ENCODE results near the gene ACTN4. TPM values are rescaled to one million over a fixed set of nuclear protein-coding genes. Genes with fewer than 3 reads are reported as not detected.

ACTN4 gene
- total and polyA plus RNA-seq, 10 of the 15 experiments (the other 5 are each of a cell fraction or from before 2014, with no cell fraction given): 2.4 to 293 (median 72.5) TPM

GRCh38 chr19:38728752-38729541 is 81.5 kb downstream of the ACTN4 start:
- BruUV-seq (replicated peaks): no TSS peak
- H3K4me3 ChIP-seq: no peak overlapping the region
- no peak overlapping the region for H3K27ac ChIP-seq (ENCODE audit: control insufficient read depth, insufficient read depth)
- H3K27me3 ChIP-seq (replicated peaks in 1 of 2; ENCODE audit: control insufficient read depth in 2 of 2, insufficient read depth in 2 of 2, low read length in 1 of 2): no peaks in the 10 kb centered on the region
- H2AFZ ChIP-seq (ENCODE audit: control insufficient read depth, low read depth, low read length): no peak overlapping the region
- ChIA-PET POLR2A (no interaction called here), CTCF (interaction anchor here (0.7 to 2.9 kb wide), 4 partner anchors 75 to 199 kb away, joined by 3 to 15 read pairs (median 4); no protein-coding TSS in a partner anchor), RAD21 (ENCODE audit: unreplicated experiment) (no interaction called here), SMC1A (ENCODE audit: uncharacterized antibody, unreplicated experiment) (interaction anchor here (0.6 kb wide), 2 partner anchors 88 to 202 kb away, joined by 3 read pairs; partner anchors contain the start of gene MRPS12)
- no peak for FAIRE-seq
- ATAC-seq: no peak
- intact Hi-C loops (cut with micrococcal nuclease; ENCODE audit: unreplicated experiment): loop anchor here (1.0 kb wide), 1 partner anchor 201 kb away; the partner anchor contains the start of genes MRPS12 and SARS2
- peaks cover 5% of the 10 kb centered on the region for H3K4me1 ChIP-seq (ENCODE audit: control insufficient read depth, insufficient read depth, low read length)
- no peaks in the 10 kb centered on the region for H4K20me1 ChIP-seq (ENCODE audit: control insufficient read depth, insufficient read depth)
- H3K36me3 ChIP-seq (ENCODE audit: control insufficient read depth in 2 of 2, insufficient read depth in 2 of 2, low read length in 1 of 2): peaks cover 2 to 32% of the 10 kb centered on the region in 2 experiments; a peak in 3 of 4 replicates
- H3K79me2 ChIP-seq (ENCODE audit: control insufficient read depth, insufficient read depth, low read length): no peaks in the 10 kb centered on the region
- DNase-seq (ENCODE audit: low read depth, low spot score): no peak
- H3K9ac ChIP-seq (ENCODE audit: control insufficient read depth, insufficient read depth, low read length): no peak overlapping the region
- 85% methylated on average over 28 of the region's 37 CpGs for whole genome bisulfite sequencing (ENCODE audit: insufficient coverage, insufficient replicate concordance, low lambda C conversion rate, missing lambda C conversion rate)
- H3K9me3 ChIP-seq (replicated peaks; ENCODE audit: control insufficient read depth, insufficient read depth, low read length): no peaks in the 10 kb centered on the region
- in situ Hi-C loops (cut with MboI): no loop called here
- H3K4me2 ChIP-seq (ENCODE audit: control insufficient read depth, insufficient read depth): no peak overlapping the region
- no peak for TF ChIP-seq NFIC (IDR thresholded peaks at IDR 0.05; ENCODE audit: low read depth, low read length)
- no peak for TF ChIP-seq HCFC1 (IDR thresholded peaks at IDR 0.05; ENCODE audit: low read length)
- TF ChIP-seq POLR2A (IDR thresholded peaks at IDR 0.05; ENCODE audit: low read depth, low read length): 0 out of 2 replicates have a peak, but pooled peaks have one; percentile 28

GRCh38 chr19:38729653-38730469 is 82.4 kb downstream of the ACTN4 start:
- Histone ChIP-seq H3K9me3 (replicated peaks; ENCODE audit: control insufficient read depth, insufficient read depth, low read length) (no peaks in the 10 kb centered on the region), H3K27ac (ENCODE audit: control insufficient read depth, insufficient read depth) (no peak overlapping the region), H3K4me3 (no peak overlapping the region), H3K4me2 (ENCODE audit: control insufficient read depth, insufficient read depth) (no peak overlapping the region), H3K79me2 (ENCODE audit: control insufficient read depth, insufficient read depth, low read length) (no peaks in the 10 kb centered on the region), H4K20me1 (ENCODE audit: control insufficient read depth, insufficient read depth) (no peaks in the 10 kb centered on the region), H3K36me3 (ENCODE audit: control insufficient read depth in 2 of 2, insufficient read depth in 2 of 2, low read length in 1 of 2) (peaks cover under 1 to 26% of the 10 kb centered on the region in 2 experiments; a peak in 3 of 4 replicates), H3K4me1 (ENCODE audit: control insufficient read depth, insufficient read depth, low read length) (peaks cover 15% of the 10 kb centered on the region), H3K27me3 (replicated peaks in 1 of 2; ENCODE audit: control insufficient read depth in 2 of 2, insufficient read depth in 2 of 2, low read length in 1 of 2) (no peaks in the 10 kb centered on the region), H2AFZ (ENCODE audit: control insufficient read depth, low read depth, low read length) (no peak overlapping the region), H3K9ac (ENCODE audit: control insufficient read depth, insufficient read depth, low read length) (no peak overlapping the region)
- DNase-seq (ENCODE audit: low read depth, low spot score) (no peak), FAIRE-seq (peak; percentile 78), ATAC-seq (peak; percentile 92)
- WGBS (ENCODE audit: insufficient coverage, insufficient replicate concordance, low lambda C conversion rate, missing lambda C conversion rate): 67% methylated on average over 16 of the region's 17 CpGs
- ChIA-PET POLR2A (no interaction called here), CTCF (interaction anchor here (2.9 kb wide), 1 partner anchor 157 kb away, joined by 15 read pairs; no protein-coding TSS in a partner anchor), RAD21 (ENCODE audit: unreplicated experiment) (interaction anchor here (1.4 kb wide), 1 partner anchor 149 kb away, joined by 3 read pairs; no protein-coding TSS in a partner anchor), SMC1A (ENCODE audit: uncharacterized antibody, unreplicated experiment) (interaction anchor here (1.2 kb wide), 1 partner anchor 147 kb away, joined by 3 read pairs; no protein-coding TSS in a partner anchor)
- BruUV-seq (replicated peaks): TSS peak; percentile 86
- in situ Hi-C loops (cut with MboI) (loop anchor here (5.0 kb wide), 1 partner anchor 202 kb away; the partner anchor contains the start of genes MRPS12 and SARS2), intact Hi-C loops (cut with micrococcal nuclease; ENCODE audit: unreplicated experiment) (loop anchor here (1.0 to 10.0 kb wide), 2 partner anchors 200 to 215 kb away; partner anchors contain the start of genes MRPS12 and SARS2)
- TF ChIP-seq POU2F2 (IDR thresholded peaks at IDR 0.05; ENCODE audit: borderline replicate concordance, low read depth, low read length) (no peak), SMARCA5 (IDR thresholded peaks at IDR 0.05) (peak; percentile 16; the same call in 1 of the 2 replicates), SPI1 (IDR thresholded peaks at IDR 0.05; ENCODE audit: borderline replicate concordance, insufficient read depth, low read depth, low read length) (no peak), YY1 (IDR thresholded peaks at IDR 0.05; ENCODE audit: low read depth, low read length) (peak; percentile 76), TAF1 (IDR thresholded peaks at IDR 0.05; ENCODE audit: borderline replicate concordance, low read depth, low read length) (no peak)
- TF ChIP-seq, protein P1, sequence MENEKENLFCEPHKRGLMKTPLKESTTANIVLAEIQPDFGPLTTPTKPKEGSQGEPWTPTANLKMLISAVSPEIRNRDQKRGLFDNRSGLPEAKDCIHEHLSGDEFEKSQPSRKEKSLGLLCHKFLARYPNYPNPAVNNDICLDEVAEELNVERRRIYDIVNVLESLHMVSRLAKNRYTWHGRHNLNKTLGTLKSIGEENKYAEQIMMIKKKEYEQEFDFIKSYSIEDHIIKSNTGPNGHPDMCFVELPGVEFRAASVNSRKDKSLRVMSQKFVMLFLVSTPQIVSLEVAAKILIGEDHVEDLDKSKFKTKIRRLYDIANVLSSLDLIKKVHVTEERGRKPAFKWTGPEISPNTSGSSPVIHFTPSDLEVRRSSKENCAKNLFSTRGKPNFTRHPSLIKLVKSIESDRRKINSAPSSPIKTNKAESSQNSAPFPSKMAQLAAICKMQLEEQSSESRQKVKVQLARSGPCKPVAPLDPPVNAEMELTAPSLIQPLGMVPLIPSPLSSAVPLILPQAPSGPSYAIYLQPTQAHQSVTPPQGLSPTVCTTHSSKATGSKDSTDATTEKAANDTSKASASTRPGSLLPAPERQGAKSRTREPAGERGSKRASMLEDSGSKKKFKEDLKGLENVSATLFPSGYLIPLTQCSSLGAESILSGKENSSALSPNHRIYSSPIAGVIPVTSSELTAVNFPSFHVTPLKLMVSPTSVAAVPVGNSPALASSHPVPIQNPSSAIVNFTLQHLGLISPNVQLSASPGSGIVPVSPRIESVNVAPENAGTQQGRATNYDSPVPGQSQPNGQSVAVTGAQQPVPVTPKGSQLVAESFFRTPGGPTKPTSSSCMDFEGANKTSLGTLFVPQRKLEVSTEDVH (IDR thresholded peaks at IDR 0.05; ENCODE audit: low read depth, partially characterized antibody): no peak

All from GM12878 (cell line).